ENCODE measurements around the gene INVS.

The INVS gene

GRCh38 chr9:100287186-100287585, 188.1 kb downstream of the INVS start:
- H3K36me3 ChIP-seq (replicated peaks; ENCODE audit: insufficient read depth, low read length), result no peaks in the 10 kb centered on the region
- no peaks in the 10 kb centered on the region for H3K4me1 ChIP-seq (ENCODE audit: low read length)
- no peak for DNase-seq
- no peaks in the 10 kb centered on the region for H3K79me2 ChIP-seq (ENCODE audit: low read length)
- no peak overlapping the region for H3K4me2 ChIP-seq (ENCODE audit: low read depth, low read length)
- H3K27me3 ChIP-seq (replicated peaks; ENCODE audit: insufficient read depth, low read length), result no peaks in the 10 kb centered on the region
- H3K9ac ChIP-seq (ENCODE audit: low read length), result no peak overlapping the region
- TF ChIP-seq EZH2 (optimal IDR thresholded peaks at IDR 0.05; ENCODE audit: low read depth, low read length) (no peak), EZH2phosphoT487 (IDR thresholded peaks at IDR 0.05; ENCODE audit: low read length) (no peak), CTCF (IDR thresholded peaks at IDR 0.05; ENCODE audit: low read length) (no peak)
- no peaks in the 10 kb centered on the region for H3F3A ChIP-seq (ENCODE audit: insufficient read depth, low read length)
- no peaks in the 10 kb centered on the region for H3K9me2 ChIP-seq (replicated peaks; ENCODE audit: insufficient read depth, low read length)
- H3K27ac ChIP-seq (ENCODE audit: low read length), result no peak overlapping the region
- no peak overlapping the region for H2AFZ ChIP-seq (ENCODE audit: low read length)
- no peaks in the 10 kb centered on the region for H3K9me3 ChIP-seq (replicated peaks; ENCODE audit: insufficient read depth, low read length)
- H4K20me1 ChIP-seq (ENCODE audit: insufficient read depth, low read length), result no peaks in the 10 kb centered on the region
- H3K4me3 ChIP-seq (ENCODE audit: low read length), result no peak overlapping the region

GRCh38 chr9:100290714-100291113, 191.7 kb downstream of the INVS start:
- no peak for DNase-seq
- no peak overlapping the region for H3K4me2 ChIP-seq (ENCODE audit: low read depth, low read length)
- H3K27me3 ChIP-seq (replicated peaks; ENCODE audit: insufficient read depth, low read length), result no peaks in the 10 kb centered on the region
- TF ChIP-seq CTCF (IDR thresholded peaks at IDR 0.05; ENCODE audit: low read length) (no peak), EZH2phosphoT487 (IDR thresholded peaks at IDR 0.05; ENCODE audit: low read length) (no peak), EZH2 (optimal IDR thresholded peaks at IDR 0.05; ENCODE audit: low read depth, low read length) (no peak)
- H4K20me1 ChIP-seq (ENCODE audit: insufficient read depth, low read length), result no peaks in the 10 kb centered on the region
- no peaks in the 10 kb centered on the region for H3K79me2 ChIP-seq (ENCODE audit: low read length)
- H3K27ac ChIP-seq (ENCODE audit: low read length), result no peak overlapping the region
- H2AFZ ChIP-seq (ENCODE audit: low read length), result no peak overlapping the region
- H3K4me1 ChIP-seq (ENCODE audit: low read length), result no peaks in the 10 kb centered on the region
- no peaks in the 10 kb centered on the region for H3K9me3 ChIP-seq (replicated peaks; ENCODE audit: insufficient read depth, low read length)
- no peak overlapping the region for H3K9ac ChIP-seq (ENCODE audit: low read length)
- no peaks in the 10 kb centered on the region for H3K36me3 ChIP-seq (replicated peaks; ENCODE audit: insufficient read depth, low read length)
- H3F3A ChIP-seq (ENCODE audit: insufficient read depth, low read length), result no peaks in the 10 kb centered on the region
- H3K9me2 ChIP-seq (replicated peaks; ENCODE audit: insufficient read depth, low read length), result no peaks in the 10 kb centered on the region
- H3K4me3 ChIP-seq (ENCODE audit: low read length), result no peak overlapping the region

- no peak for DNase-seq
- Histone ChIP-seq H3K36me3 (replicated peaks; ENCODE audit: insufficient read depth, low read length) (no peaks in the 10 kb centered on the region), H3K9me2 (replicated peaks; ENCODE audit: insufficient read depth, low read length) (no peaks in the 10 kb centered on the region), H3K27ac (ENCODE audit: low read length) (no peak overlapping the region), H3K4me1 (ENCODE audit: low read length) (no peaks in the 10 kb centered on the region), H3K79me2 (ENCODE audit: low read length) (no peaks in the 10 kb centered on the region), H3K27me3 (replicated peaks; ENCODE audit: insufficient read depth, low read length) (no peaks in the 10 kb centered on the region), H3K9ac (ENCODE audit: low read length) (no peak overlapping the region), H2AFZ (ENCODE audit: low read length) (no peak overlapping the region), H4K20me1 (ENCODE audit: insufficient read depth, low read length) (no peaks in the 10 kb centered on the region), H3K4me3 (ENCODE audit: low read length) (no peak overlapping the region), H3K4me2 (ENCODE audit: low read depth, low read length) (no peak overlapping the region), H3K9me3 (replicated peaks; ENCODE audit: insufficient read depth, low read length) (no peaks in the 10 kb centered on the region), H3F3A (ENCODE audit: insufficient read depth, low read length) (no peaks in the 10 kb centered on the region)
- TF ChIP-seq EZH2 (optimal IDR thresholded peaks at IDR 0.05; ENCODE audit: low read depth, low read length) (no peak), EZH2phosphoT487 (IDR thresholded peaks at IDR 0.05; ENCODE audit: low read length) (no peak), CTCF (IDR thresholded peaks at IDR 0.05; ENCODE audit: low read length) (no peak)
Observed at GRCh38 chr9:100292414-100292813, 193.4 kb downstream of the INVS start.
